SU-DHL-6 (cell line): Measurements from ENCODE around the gene PATL2.
"Not testable (repeated sequence)": the region's sequence is repeated elsewhere in the genome, so short reads cannot be mapped to it uniquely, and the experiment has no call there.

Experiments used
- H2AFZ ChIP-seq: fragments of 200-600 bp; sonication (generic); 2 replicates; pipeline ENCODE4 v1.6.1; 2014; ENCODE audit warnings: low read depth, mild to moderate bottlenecking, moderate library complexity, mixed read lengths, antibody characterized with exemption, low read length; ENCODE audit not compliant: severe bottlenecking
- H3F3A ChIP-seq: fragments of 200-600 bp; shearing (Covaris generic); 2 replicates; pipeline ENCODE4 v1.6.0; 2016; ENCODE audit warnings: antibody characterized with exemption, mild to moderate bottlenecking; ENCODE audit not compliant: insufficient read depth
- H3K27ac ChIP-seq: fragments of 200-600 bp; sonication (generic); 2 replicates; pipeline ENCODE4 v1.5.1; 2016; ENCODE audit warnings: low read depth, mild to moderate bottlenecking, low read length, moderate library complexity, mixed read lengths
- H3K27me3 ChIP-seq: fragments of 200-600 bp; sonication (generic), shearing (Covaris generic); 2 replicates; pipeline ENCODE4 v1.6.0; 2014; ENCODE audit warnings: mild to moderate bottlenecking, low read length
- H3K36me3 ChIP-seq: fragments of 200-600 bp; sonication (generic); 2 replicates; pipeline ENCODE4 v1.6.1; 2014; ENCODE audit warnings: mild to moderate bottlenecking, low read length, mixed read lengths
- H3K4me2 ChIP-seq: fragments of 300-600, 200-600 bp; shearing (Covaris generic), sonication (generic); 2 replicates; pipeline ENCODE4 v1.6.0; 2014; ENCODE audit warnings: low read length, low read depth, mild to moderate bottlenecking; ENCODE audit not compliant: poor library complexity, severe bottlenecking
- H3K4me3 ChIP-seq: fragments of 200-600 bp; sonication (generic); 2 replicates; pipeline ENCODE4 v1.5.1; 2014; ENCODE audit warnings: antibody characterized with exemption, low read length, mild to moderate bottlenecking, mixed read lengths; ENCODE audit not compliant: insufficient read depth, poor library complexity, severe bottlenecking
- H3K79me2 ChIP-seq: fragments of 200-600 bp; sonication (generic); 2 replicates; pipeline ENCODE4 v1.6.1; 2014; ENCODE audit warnings: mild to moderate bottlenecking, low read length, moderate library complexity; ENCODE audit not compliant: insufficient read depth
- H3K9ac ChIP-seq: fragments of 200-600 bp; sonication (generic); 2 replicates; pipeline ENCODE4 v1.7.0; 2014; ENCODE audit warnings: mild to moderate bottlenecking, low read length
- H3K9me2 ChIP-seq: fragments of 200-600 bp; sonication (generic); replicated peaks from 2 replicates; pipeline ENCODE4 v1.6.1; 2014; ENCODE audit warnings: low read length; ENCODE audit not compliant: insufficient read depth
- H3K9me3 ChIP-seq: fragments of 200-600 bp; sonication (generic); 2 replicates; pipeline ENCODE4 v1.6.1; 2014; ENCODE audit warnings: low read length, mixed read lengths; ENCODE audit not compliant: insufficient read depth
- H4K20me1 ChIP-seq: fragments of 200-600 bp; sonication (generic); 2 replicates; pipeline ENCODE4 v1.6.1; 2014; ENCODE audit warnings: low read depth, mild to moderate bottlenecking, antibody characterized with exemption, low read length, moderate library complexity, mixed read lengths
- EZH2phosphoT487 ChIP-seq: fragments of 200-600 bp; sonication (generic), shearing (Covaris generic); conservative IDR thresholded peaks from 2 replicates; pipeline ENCODE4 v1.6.1; 2018; ENCODE audit warnings: mild to moderate bottlenecking, antibody characterized with exemption, low read length, moderate library complexity, mixed read lengths
- TF ChIP-seq, protein P1 (sequence below): fragments of 200-600 bp; sonication (generic); IDR thresholded peaks from one replicate; pipeline ENCODE4 v1.5.1; 2017; ENCODE audit warnings: antibody characterized with exemption, mild to moderate bottlenecking, low read length, moderate library complexity; ENCODE audit not compliant: insufficient read depth, poor library complexity, severe bottlenecking

PATL2 gene

DNA sequence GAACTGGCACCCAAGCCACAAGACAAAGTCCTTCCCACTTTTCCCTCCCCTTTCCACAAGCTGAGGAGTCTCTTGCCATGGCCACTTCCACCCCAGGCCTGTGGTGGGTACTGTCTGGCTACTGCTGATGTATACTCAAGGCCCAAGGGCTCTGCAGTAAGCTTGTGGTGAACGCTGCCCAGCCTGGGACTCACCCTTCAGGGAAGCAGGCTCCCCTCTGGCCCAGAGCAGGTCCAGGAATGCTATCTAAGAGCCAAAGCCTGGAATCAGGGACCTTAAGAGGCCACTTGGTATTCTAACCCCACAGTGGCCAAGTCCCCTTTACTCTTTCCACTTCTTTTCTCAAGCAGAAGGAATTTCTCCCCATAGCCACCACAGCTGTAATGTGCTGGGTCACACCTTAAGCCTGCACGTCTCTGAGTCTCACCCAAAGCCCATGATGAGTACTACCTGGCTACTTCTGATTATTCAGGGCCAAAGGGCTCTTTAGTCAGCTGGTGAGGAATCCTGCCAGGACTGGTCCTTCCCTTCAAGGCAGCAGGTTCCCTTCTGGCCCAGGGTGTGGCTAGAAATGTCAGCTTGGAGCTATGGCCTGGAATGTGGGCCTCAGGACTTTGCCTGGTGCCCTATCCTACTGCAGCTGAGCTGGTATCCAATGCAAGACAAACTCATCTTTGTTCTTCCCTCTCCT is 4.0 kb downstream of the PATL2 start:
- H3K27ac ChIP-seq, result no peak overlapping the region
- no peaks in the 10 kb centered on the region for H3K27me3 ChIP-seq
- peaks cover under 1% of the 10 kb centered on the region; the same call in 1 of the 2 replicates for H4K20me1 ChIP-seq
- H3K9me3 ChIP-seq, result no peaks in the 10 kb centered on the region
- H3K79me2 ChIP-seq, result peaks cover 7% of the 10 kb centered on the region
- H3F3A ChIP-seq, result peaks cover 6% of the 10 kb centered on the region; the same call in 1 of the 2 replicates
- no peak overlapping the region for H2AFZ ChIP-seq
- no peak overlapping the region for H3K4me2 ChIP-seq
- H3K9ac ChIP-seq, result no peak overlapping the region
- TF ChIP-seq EZH2phosphoT487, result no peak
- TF ChIP-seq, protein P1, sequence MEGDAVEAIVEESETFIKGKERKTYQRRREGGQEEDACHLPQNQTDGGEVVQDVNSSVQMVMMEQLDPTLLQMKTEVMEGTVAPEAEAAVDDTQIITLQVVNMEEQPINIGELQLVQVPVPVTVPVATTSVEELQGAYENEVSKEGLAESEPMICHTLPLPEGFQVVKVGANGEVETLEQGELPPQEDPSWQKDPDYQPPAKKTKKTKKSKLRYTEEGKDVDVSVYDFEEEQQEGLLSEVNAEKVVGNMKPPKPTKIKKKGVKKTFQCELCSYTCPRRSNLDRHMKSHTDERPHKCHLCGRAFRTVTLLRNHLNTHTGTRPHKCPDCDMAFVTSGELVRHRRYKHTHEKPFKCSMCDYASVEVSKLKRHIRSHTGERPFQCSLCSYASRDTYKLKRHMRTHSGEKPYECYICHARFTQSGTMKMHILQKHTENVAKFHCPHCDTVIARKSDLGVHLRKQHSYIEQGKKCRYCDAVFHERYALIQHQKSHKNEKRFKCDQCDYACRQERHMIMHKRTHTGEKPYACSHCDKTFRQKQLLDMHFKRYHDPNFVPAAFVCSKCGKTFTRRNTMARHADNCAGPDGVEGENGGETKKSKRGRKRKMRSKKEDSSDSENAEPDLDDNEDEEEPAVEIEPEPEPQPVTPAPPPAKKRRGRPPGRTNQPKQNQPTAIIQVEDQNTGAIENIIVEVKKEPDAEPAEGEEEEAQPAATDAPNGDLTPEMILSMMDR, result no peak
- H3K9me2 ChIP-seq, result no peaks in the 10 kb centered on the region
- no peaks in the 10 kb centered on the region for H3K36me3 ChIP-seq
- no peak overlapping the region for H3K4me3 ChIP-seq

DNA sequence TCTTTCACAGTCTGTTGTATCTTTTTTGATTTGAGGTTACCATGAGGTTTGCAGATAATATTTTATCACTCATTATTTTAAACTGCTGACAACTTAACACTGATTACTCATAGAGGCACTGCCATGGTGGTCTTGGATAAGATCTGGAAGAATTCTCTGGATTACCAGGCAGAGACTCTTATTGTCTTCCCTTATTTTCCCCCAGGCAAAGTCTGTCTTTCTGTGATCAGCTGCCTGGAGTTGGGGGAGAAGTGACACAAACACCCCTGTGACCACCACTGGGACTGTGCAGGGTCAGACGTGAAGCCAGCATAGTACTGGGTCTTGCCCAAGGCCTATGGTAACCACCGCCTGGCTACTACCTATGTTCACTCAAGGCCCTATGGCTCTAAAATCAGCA is 4.7 kb downstream of the PATL2 start:
- Histone ChIP-seq H3K4me3 (no peak overlapping the region), H4K20me1 (no peaks in the 10 kb centered on the region), H2AFZ (no peak overlapping the region), H3K4me2 (no peak overlapping the region), H3K9ac (no peak overlapping the region), H3K27me3 (no peaks in the 10 kb centered on the region), H3K9me3 (no peaks in the 10 kb centered on the region), H3K27ac (no peak overlapping the region), H3F3A (peaks cover 5% of the 10 kb centered on the region; the same call in 1 of the 2 replicates), H3K9me2 (no peaks in the 10 kb centered on the region), H3K79me2 (peaks cover under 1% of the 10 kb centered on the region; the same call in 1 of the 2 replicates), H3K36me3 (no peaks in the 10 kb centered on the region)
- TF ChIP-seq, protein P1, result no peak
- no peak for TF ChIP-seq EZH2phosphoT487

DNA sequence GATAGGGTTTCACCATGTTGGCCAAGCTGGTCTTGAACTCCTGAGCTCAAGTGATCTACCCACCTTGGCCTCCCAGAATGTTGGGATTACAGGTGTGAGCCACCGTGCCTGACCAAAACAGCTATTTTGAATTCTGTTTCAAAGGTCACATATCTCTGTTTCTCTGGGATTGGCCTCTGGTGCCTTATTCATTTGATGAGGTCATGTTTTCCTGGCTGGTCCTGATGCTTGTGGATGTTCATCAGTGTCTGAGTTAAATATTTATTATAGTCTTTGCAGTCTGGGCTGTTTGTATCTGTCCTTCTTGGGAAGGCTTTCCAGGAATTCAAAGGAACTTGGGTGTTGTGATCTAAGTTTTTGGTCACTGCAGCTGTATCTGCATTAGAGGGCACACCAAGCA is 5.1 kb downstream of the PATL2 start:
- Histone ChIP-seq H3K4me3 (no peak overlapping the region), H3F3A (peaks cover 3% of the 10 kb centered on the region; the same call in 1 of the 2 replicates), H3K27me3 (no peaks in the 10 kb centered on the region), H3K9me3 (no peaks in the 10 kb centered on the region), H3K9ac (no peak overlapping the region), H3K36me3 (no peaks in the 10 kb centered on the region), H3K27ac (no peak overlapping the region), H4K20me1 (no peaks in the 10 kb centered on the region), H3K4me2 (no peak overlapping the region), H2AFZ (no peak overlapping the region), H3K79me2 (no peaks in the 10 kb centered on the region), H3K9me2 (no peaks in the 10 kb centered on the region)
- TF ChIP-seq, protein P1, result no peak
- no peak for TF ChIP-seq EZH2phosphoT487

DNA sequence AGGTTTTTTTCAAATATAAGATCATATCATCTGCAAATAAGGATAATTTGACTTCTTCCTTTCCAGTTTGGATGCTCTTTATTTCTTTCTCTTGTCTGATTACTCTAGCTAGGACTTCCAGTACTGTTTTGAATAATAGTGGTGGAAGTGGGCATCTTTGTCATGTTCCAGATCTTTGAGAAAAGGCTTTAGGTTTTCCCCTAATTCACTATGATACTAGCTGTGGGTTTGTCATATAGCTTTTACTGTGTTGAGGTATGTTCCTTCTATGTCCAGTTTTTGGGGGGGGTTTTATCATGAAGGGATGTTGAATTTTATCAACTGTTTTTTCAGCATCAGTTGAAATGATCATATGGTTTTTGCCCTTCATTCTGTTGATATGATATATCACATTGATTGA is 10.4 kb downstream of the PATL2 start:
- not testable (repeated sequence) for H3K9me3 ChIP-seq, H3K27ac ChIP-seq, H3F3A ChIP-seq, H2AFZ ChIP-seq, H3K79me2 ChIP-seq, H3K4me3 ChIP-seq, H3K9me2 ChIP-seq, H3K27me3 ChIP-seq, H3K4me2 ChIP-seq, H3K36me3 ChIP-seq, H3K9ac ChIP-seq, H4K20me1 ChIP-seq
